SK-N-SH (cell line): ENCODE measurements around the gene RAD23A. TPM values are rescaled to one million over a fixed set of nuclear protein-coding genes. Genes with fewer than 3 reads are reported as not detected.

Experiments used
- CTCF ChIA-PET: fragments of 300-600, 350-600 bp; formaldehyde crosslinking; extraction: SDS; loops from one replicate; lab custom pipeline; 2021; lab: Yijun Ruan, JAX
- POLR2A ChIA-PET: fragments of 350-600 bp; sonication (Branson Sonifier 250); formaldehyde crosslinking; extraction: SDS; loops from one replicate; lab custom pipeline; 2020; ENCODE audit warnings: antibody characterized with exemption, inconsistent platforms; lab: Yijun Ruan, JAX
- DNase-seq: peaks from one replicate; pipeline ENCODE4 v3.0.0; 2012
- H2AFZ ChIP-seq: fragments of 200-600 bp; sonication (generic); 2 replicates; pipeline ENCODE4 v1.8.1; 2016; ENCODE audit warnings: antibody characterized with exemption, mild to moderate bottlenecking, low read depth
- H3F3A ChIP-seq: fragments of 200-600 bp; sonication (generic); replicated peaks from 2 replicates; pipeline ENCODE3; 2016; ENCODE audit warnings: antibody characterized with exemption, mild to moderate bottlenecking; ENCODE audit not compliant: insufficient read depth
- H3K27ac ChIP-seq, 2 experiments: fragments of 200-500 bp in 1 of 2; fragments of 200-600 bp in 1 of 2; sonication (Bioruptor generic) in 1 of 2; sonication (generic), shearing (Covaris generic) in 1 of 2; 2 replicates each; pipeline versions ENCODE4 v1.5.1 to v1.6.1; 2014 to 2016; ENCODE audit warnings: low read depth in 2 of 2, inconsistent platforms in 1 of 2, low read length in 1 of 2, mild to moderate bottlenecking in 1 of 2, mixed read lengths in 1 of 2
- H3K27me3 ChIP-seq: fragments of 200-600 bp; sonication (generic), shearing (Covaris generic); 2 replicates; pipeline ENCODE4 v1.6.1; 2016; ENCODE audit warnings: mixed run types; ENCODE audit not compliant: insufficient read depth
- H3K36me3 ChIP-seq, 2 experiments: fragments of 200-500 bp in 1 of 2; fragments of 200-600 bp in 1 of 2; sonication (Bioruptor generic) in 1 of 2; sonication (generic) in 1 of 2; replicated peaks in 1 of 2; 2 replicates each; pipeline versions ENCODE3 to v1.5.1; 2014 to 2016; ENCODE audit warnings: low read length in 1 of 2, mild to moderate bottlenecking in 1 of 2; ENCODE audit not compliant: insufficient read depth in 2 of 2, control insufficient read depth in 1 of 2
- H3K4me1 ChIP-seq, 2 experiments: fragments of 200-500 bp in 1 of 2; fragments of 200-600 bp in 1 of 2; sonication (Bioruptor generic) in 1 of 2; sonication (generic), shearing (Covaris generic) in 1 of 2; 2 replicates each; pipeline versions ENCODE4 v1.5.1 to v1.6.1; 2014 to 2016; ENCODE audit warnings: low read depth in 1 of 2, low read length in 1 of 2, mixed run types in 1 of 2; ENCODE audit not compliant: insufficient read depth in 2 of 2, control insufficient read depth in 1 of 2
- H3K4me2 ChIP-seq: fragments of 200-600 bp; sonication (generic), shearing (Covaris generic); 2 replicates; pipeline ENCODE4 v1.6.1; 2017; ENCODE audit warnings: mixed run types
- H3K4me3 ChIP-seq, 2 experiments: fragments of 200-500 bp in 1 of 2; fragments of 200-600 bp in 1 of 2; sonication (Bioruptor generic) in 1 of 2; sonication (generic), shearing (Covaris generic) in 1 of 2; 2 replicates each; pipeline versions ENCODE4 v1.5.1 to v1.8.1; 2014 to 2016; ENCODE audit warnings: low read depth in 2 of 2, inconsistent platforms in 1 of 2, low read length in 1 of 2, mild to moderate bottlenecking in 1 of 2, mixed read lengths in 1 of 2, moderate library complexity in 1 of 2
- H3K79me2 ChIP-seq: fragments of 200-600 bp; sonication (generic); 2 replicates; pipeline ENCODE4 v1.8.1; 2017; ENCODE audit warnings: mild to moderate bottlenecking; ENCODE audit not compliant: insufficient read depth
- H3K9ac ChIP-seq: fragments of 200-600 bp; sonication (generic); 2 replicates; pipeline ENCODE4 v1.6.1; 2017; ENCODE audit warnings: mixed run types
- H3K9me2 ChIP-seq: fragments of 200-600 bp; sonication (generic); 2 replicates; pipeline ENCODE4 v1.6.1; 2017; ENCODE audit warnings: mixed run types
- H3K9me3 ChIP-seq: fragments of 200-600 bp; sonication (generic); 2 replicates; pipeline ENCODE4 v1.6.1; 2017; ENCODE audit warnings: mixed run types, mild to moderate bottlenecking, moderate library complexity
- H4K20me1 ChIP-seq: fragments of 200-600 bp; sonication (generic); 2 replicates; pipeline ENCODE4 v1.6.1; 2017; ENCODE audit warnings: mild to moderate bottlenecking, mixed run types; ENCODE audit not compliant: insufficient read depth
- ELF1 ChIP-seq: IDR thresholded peaks from 2 replicates; pipeline ENCODE4 v1.4.0; 2012
- EP300 ChIP-seq, 2 experiments: IDR thresholded peaks; 2 replicates each; pipeline versions ENCODE4 v1.4.0 to v1.6.1; 2012; ENCODE audit warnings: borderline replicate concordance in 1 of 2, low read depth in 1 of 2, low read length in 1 of 2
- FOXJ3 ChIP-seq: sonication (generic); formaldehyde crosslinking; IDR thresholded peaks from 2 replicates; pipeline ENCODE4 v1.5.1; 2020; ENCODE audit warnings: mild to moderate bottlenecking, missing genetic modification reagents
- FOXM1 ChIP-seq: IDR thresholded peaks from 2 replicates; pipeline ENCODE4 v1.4.0; 2012; ENCODE audit warnings: low read depth, mild to moderate bottlenecking
- GABPA ChIP-seq: IDR thresholded peaks from 2 replicates; pipeline ENCODE4 v1.4.0; 2012; ENCODE audit warnings: low read depth, mild to moderate bottlenecking
- IRF3 ChIP-seq: fragments of 150-350 bp; IDR thresholded peaks from 2 replicates; pipeline ENCODE4 v1.6.1; 2016; ENCODE audit warnings: mild to moderate bottlenecking, low read depth, low read length
- MAX ChIP-seq: IDR thresholded peaks from 2 replicates; pipeline ENCODE4 v1.4.0; 2012; ENCODE audit warnings: low read depth
- MEF2A ChIP-seq: IDR thresholded peaks from 2 replicates; pipeline ENCODE4 v1.4.0; 2012; ENCODE audit warnings: low read depth, borderline replicate concordance
- NFIC ChIP-seq: IDR thresholded peaks from 2 replicates; pipeline ENCODE4 v1.4.0; 2012; ENCODE audit warnings: borderline replicate concordance
- PBX3 ChIP-seq: IDR thresholded peaks from 2 replicates; pipeline ENCODE4; 2012
- POLR2AphosphoS5 ChIP-seq: IDR thresholded peaks from 2 replicates; pipeline ENCODE4 v1.6.1; 2012; ENCODE audit warnings: low read depth, low read length
- RCOR1 ChIP-seq: fragments of 150-350 bp; IDR thresholded peaks from 2 replicates; pipeline ENCODE4 v1.6.1; 2017; ENCODE audit warnings: antibody characterized with exemption, low read length
- REST ChIP-seq: IDR thresholded peaks from 2 replicates; pipeline ENCODE4 v1.6.1; 2012; ENCODE audit warnings: mild to moderate bottlenecking, low read depth, low read length, moderate library complexity
- RFX5 ChIP-seq: IDR thresholded peaks from 2 replicates; pipeline ENCODE4 v1.6.1; 2012; ENCODE audit warnings: mild to moderate bottlenecking, improper control_type of control experiment, low read length
- SIN3A ChIP-seq: IDR thresholded peaks from 2 replicates; pipeline ENCODE4 v1.6.1; 2012; ENCODE audit warnings: low read depth, mild to moderate bottlenecking, low read length, moderate library complexity, borderline replicate concordance
- TAF1 ChIP-seq: IDR thresholded peaks from 2 replicates; pipeline ENCODE4 v1.6.1; 2012; ENCODE audit warnings: low read depth, mild to moderate bottlenecking, low read length, moderate library complexity, borderline replicate concordance
- TEAD4 ChIP-seq: IDR thresholded peaks from 2 replicates; pipeline ENCODE4 v1.4.0; 2012; ENCODE audit warnings: mild to moderate bottlenecking, borderline replicate concordance; ENCODE audit not compliant: insufficient read depth
- WGBS: methylation state at CpG from one replicate; pipeline ENCODE4 v1.1.6; 2017; ENCODE audit warnings: low lambda C conversion rate; 5-methylcytosine and 5-hydroxymethylcytosine counted together
- polyA plus RNA-seq, 3 experiments: library from polyadenylated mRNA; depleted of rRNA; stranded (reverse); fragments of >200 nt; gene quantifications; 2 replicates each; pipeline ENCODE4 v1.2.3, GENCODE V29; 2012

Gene RAD23A
- polyA plus RNA-seq, 1 of the 3 experiments (the other 2 are of a cell fraction), result 116 TPM

GRCh38 chr19:12982648-12983047 lies 37.0 kb downstream of the RAD23A start:
- no peaks in the 10 kb centered on the region for H3K79me2 ChIP-seq
- TF ChIP-seq IRF3, result no peak
- no peak for TF ChIP-seq FOXM1
- TF ChIP-seq GABPA, result no peak
- no peak for TF ChIP-seq TEAD4
- TF ChIP-seq REST, result no peak
- TF ChIP-seq POLR2AphosphoS5, result no peak
- TF ChIP-seq TAF1, result no peak
- no peak for TF ChIP-seq MEF2A
- TF ChIP-seq FOXJ3, result no peak
- no peak for TF ChIP-seq RFX5
- TF ChIP-seq MAX, result no peak
- TF ChIP-seq EP300 (IDR thresholded peaks at IDR 0.05; ENCODE audit: borderline replicate concordance in 1 of 2, low read depth in 1 of 2, low read length in 1 of 2), result no peak
- no peak for TF ChIP-seq NFIC
- TF ChIP-seq ELF1, result no peak
- no peak for TF ChIP-seq PBX3
- no peak for TF ChIP-seq RCOR1
- TF ChIP-seq SIN3A, result no peak
- WGBS, result 96% methylated on average over 6 of the region's 6 CpGs
- no peaks in the 10 kb centered on the region for H3F3A ChIP-seq
- H3K27me3 ChIP-seq, result no peaks in the 10 kb centered on the region
- H2AFZ ChIP-seq, result no peak overlapping the region
- peaks cover 0 to 8% of the 10 kb centered on the region in 2 experiments; a peak in 1 of 4 replicates for H3K4me1 ChIP-seq
- H4K20me1 ChIP-seq, result no peaks in the 10 kb centered on the region
- H3K4me3 ChIP-seq, result no peak overlapping the region
- H3K9me3 ChIP-seq, result no peaks in the 10 kb centered on the region
- H3K36me3 ChIP-seq, result no peaks in the 10 kb centered on the region
- H3K4me2 ChIP-seq, result peak overlapping the region; percentile 66; the same call in 1 of the 2 replicates
- ChIA-PET POLR2A (interaction anchor here (0.6 to 1.0 kb wide), 4 partner anchors 72 to 121 kb away, joined by 3 to 6 read pairs (median 3); no protein-coding TSS in a partner anchor), CTCF (interaction anchor here (0.9 to 24.6 kb wide), 16 partner anchors 16 to 280 kb away, joined by 3 to 603 read pairs (median 9); no protein-coding TSS in a partner anchor)
- no peak overlapping the region for H3K27ac ChIP-seq
- no peak for DNase-seq
- H3K9ac ChIP-seq, result peak overlapping the region; percentile 67; the same call in 1 of the 2 replicates
- no peaks in the 10 kb centered on the region for H3K9me2 ChIP-seq
